SK-N-MC (cell line): Measurements from ENCODE around the gene EPHB3.

Experiments
- DNase-seq: peaks from one replicate; pipeline ENCODE4 v3.0.0-alpha.2; 2011; ENCODE audit warnings: low read depth, low spot score
- H3K27ac ChIP-seq: fragments of 200-600 bp; sonication (generic); 2 replicates; pipeline ENCODE4 v1.5.1; 2016; ENCODE audit warnings: mixed run types
- H3K36me3 ChIP-seq: fragments of 200-600 bp; sonication (generic); 2 replicates; pipeline ENCODE4 v1.6.1; 2017; ENCODE audit warnings: antibody characterized with exemption, low read length, mixed read lengths; ENCODE audit not compliant: insufficient read depth
- H3K4me3 ChIP-seq: fragments of 200-600 bp; sonication (generic); 2 replicates; pipeline ENCODE4 v1.5.1; 2016
- H3K9ac ChIP-seq: fragments of 200-600 bp; sonication (generic); 2 replicates; pipeline ENCODE4 v1.8.0; 2017; ENCODE audit warnings: mixed run types, mixed read lengths; ENCODE audit not compliant: insufficient read length
- H3K9me3 ChIP-seq: fragments of 200-600 bp; sonication (generic); 2 replicates; pipeline ENCODE4 v1.6.1; 2017; ENCODE audit warnings: low read depth, mild to moderate bottlenecking, antibody characterized with exemption, low read length, moderate library complexity, mixed read lengths
- EZH2 ChIP-seq: fragments of 200-600 bp; sonication (generic); IDR thresholded peaks from one replicate; pipeline ENCODE4 v1.6.1; 2017; ENCODE audit warnings: antibody characterized with exemption
- FOXP2 ChIP-seq: optimal IDR thresholded peaks from 2 replicates; pipeline ENCODE3; 2011; ENCODE audit warnings: mild to moderate bottlenecking, moderate library complexity; ENCODE audit not compliant: insufficient read depth; ENCODE audit errors: extremely low read length, control extremely low read depth
- POLR2AphosphoS5 ChIP-seq: IDR thresholded peaks from 2 replicates; pipeline ENCODE4 v1.6.1; 2012; ENCODE audit warnings: mild to moderate bottlenecking, low read depth, low read length, borderline replicate concordance

Gene EPHB3

GRCh38 chr3:184560531-184560930 lies 1.1 kb upstream of the EPHB3 start:
- DNase-seq = no peak
- H3K9me3 ChIP-seq = no peaks in the 10 kb centered on the region
- peak overlapping the region; percentile 40 for H3K9ac ChIP-seq
- peak overlapping the region; percentile 74 for H3K4me3 ChIP-seq
- no peak for TF ChIP-seq FOXP2
- TF ChIP-seq EZH2 = no peak
- no peak for TF ChIP-seq POLR2AphosphoS5
- no peak overlapping the region for H3K27ac ChIP-seq
- peaks cover 27% of the 10 kb centered on the region for H3K36me3 ChIP-seq

GRCh38 chr3:184561913-184562877 lies 610 bp downstream of the EPHB3 start:
- no peak for DNase-seq
- Histone ChIP-seq H3K27ac (peak overlapping the region; percentile 70), H3K36me3 (peaks cover 44% of the 10 kb centered on the region), H3K4me3 (peak overlapping the region; percentile 80), H3K9ac (peak overlapping the region; percentile 71), H3K9me3 (no peaks in the 10 kb centered on the region)
- no peak for TF ChIP-seq EZH2
- no peak; the same call in 1 of the 2 replicates for TF ChIP-seq POLR2AphosphoS5
- TF ChIP-seq FOXP2 = no peak

GRCh38 chr3:184562878-184563560 lies 1.4 kb downstream of the EPHB3 start:
- H3K27ac ChIP-seq = peak overlapping the region; percentile 70
- no peak for TF ChIP-seq POLR2AphosphoS5
- TF ChIP-seq FOXP2 = no peak
- H3K36me3 ChIP-seq = peaks cover 49% of the 10 kb centered on the region
- no peak for DNase-seq
- H3K9ac ChIP-seq = peak overlapping the region; percentile 71
- H3K4me3 ChIP-seq = peak overlapping the region; percentile 80
- H3K9me3 ChIP-seq = no peaks in the 10 kb centered on the region

- peak overlapping the region; percentile 71 for H3K9ac ChIP-seq
These were observed 2.0 kb downstream of the EPHB3 start for GRCh38 chr3:184563561-184563925.

GRCh38 chr3:184563941-184564684 lies 2.5 kb downstream of the EPHB3 start:
- H3K9me3 ChIP-seq = no peaks in the 10 kb centered on the region
- peak overlapping the region; percentile 70; the same call in 1 of the 2 replicates for H3K27ac ChIP-seq
- H3K4me3 ChIP-seq = peak overlapping the region; percentile 80
- peak overlapping the region; percentile 71 for H3K9ac ChIP-seq
- no peak for DNase-seq
- H3K36me3 ChIP-seq = peaks cover 49% of the 10 kb centered on the region
- TF ChIP-seq FOXP2 (no peak), EZH2 (no peak), POLR2AphosphoS5 (no peak)

More at GRCh38 chr3:184563561-184563925, 2.0 kb downstream of the EPHB3 start:
- Histone ChIP-seq H3K36me3 (peaks cover 49% of the 10 kb centered on the region), H3K27ac (peak overlapping the region; percentile 70), H3K9me3 (no peaks in the 10 kb centered on the region), H3K4me3 (peak overlapping the region; percentile 80)
- no peak for DNase-seq
- TF ChIP-seq FOXP2 (no peak), EZH2 (no peak), POLR2AphosphoS5 (no peak)

- DNase-seq = no peak
- peak overlapping the region; percentile 80 for H3K4me3 ChIP-seq
- 0 out of 2 replicates have a peak overlapping the region, but pooled peaks have one; percentile 85 for H3K27ac ChIP-seq
- no peaks in the 10 kb centered on the region for H3K9me3 ChIP-seq
- TF ChIP-seq EZH2 (no peak), FOXP2 (no peak), POLR2AphosphoS5 (no peak)
- H3K9ac ChIP-seq = peak overlapping the region; percentile 71
- H3K36me3 ChIP-seq = peaks cover 52% of the 10 kb centered on the region
These were observed 3.2 kb downstream of the EPHB3 start for GRCh38 chr3:184564685-184565385.

- DNase-seq = no peak
- H3K9ac ChIP-seq = peak overlapping the region; percentile 71
- H3K9me3 ChIP-seq = no peaks in the 10 kb centered on the region
- H3K27ac ChIP-seq = peak overlapping the region; percentile 85
- H3K4me3 ChIP-seq = peak overlapping the region; percentile 80
- TF ChIP-seq EZH2 (no peak), POLR2AphosphoS5 (no peak), FOXP2 (no peak)
- peaks cover 60% of the 10 kb centered on the region for H3K36me3 ChIP-seq
These were observed 4.0 kb downstream of the EPHB3 start for GRCh38 chr3:184565421-184566211.
